Skeletal muscle satellite cell (primary cell): ENCODE results near the gene ANK3.
A peak's percentile ranks its signal among the peaks of the same experiment; 100 is the strongest.

Experiments
- H3K27me3 ChIP-seq: 2 replicates; pipeline ENCODE4 v1.7.0; 2013; ENCODE audit warnings: low read length; ENCODE audit not compliant: control insufficient read depth, insufficient read depth
- H3K36me3 ChIP-seq: 2 replicates; pipeline ENCODE4 v1.7.0; 2013; ENCODE audit warnings: mild to moderate bottlenecking, control low read depth, low read length; ENCODE audit not compliant: insufficient read depth
- H3K4me1 ChIP-seq: 2 replicates; pipeline ENCODE4 v1.7.0; 2013; ENCODE audit warnings: low read length; ENCODE audit not compliant: control insufficient read depth, insufficient read depth
- H3K4me2 ChIP-seq: 2 replicates; pipeline ENCODE4 v1.7.0; 2013; ENCODE audit warnings: mild to moderate bottlenecking, low read length
- H3K4me3 ChIP-seq: 2 replicates; pipeline ENCODE4 v1.7.0; 2013; ENCODE audit warnings: low read length
- H3K9ac ChIP-seq: 2 replicates; pipeline ENCODE4 v1.7.0; 2013; ENCODE audit warnings: mild to moderate bottlenecking, low read depth, low read length, moderate library complexity
- H3K9me3 ChIP-seq: replicated peaks from 2 replicates; pipeline ENCODE4 v1.7.0; 2013; ENCODE audit warnings: mild to moderate bottlenecking, control low read depth, low read length

ANK3 gene

GRCh38 chr10:60006062-60006461, 383.6 kb downstream of the ANK3 start:
- no peaks in the 10 kb centered on the region for H3K36me3 ChIP-seq

GRCh38 chr10:60003651-60004523, 385.8 kb downstream of the ANK3 start:
- Histone ChIP-seq H3K9ac (no peak overlapping the region), H3K4me1 (no peaks in the 10 kb centered on the region), H3K9me3 (no peaks in the 10 kb centered on the region), H3K4me3 (no peak overlapping the region), H3K36me3 (no peaks in the 10 kb centered on the region), H3K27me3 (no peaks in the 10 kb centered on the region), H3K4me2 (no peak overlapping the region)

More at GRCh38 chr10:60006062-60006461, 383.6 kb downstream of the ANK3 start:
- Histone ChIP-seq H3K27me3 (no peaks in the 10 kb centered on the region), H3K4me2 (no peak overlapping the region), H3K4me1 (no peaks in the 10 kb centered on the region), H3K4me3 (no peak overlapping the region), H3K9me3 (no peaks in the 10 kb centered on the region), H3K9ac (no peak overlapping the region)

GRCh38 chr10:60000747-60001146, 388.9 kb downstream of the ANK3 start:
- Histone ChIP-seq H3K4me3 (no peak overlapping the region), H3K9ac (no peak overlapping the region), H3K36me3 (no peaks in the 10 kb centered on the region), H3K9me3 (no peaks in the 10 kb centered on the region), H3K4me1 (no peaks in the 10 kb centered on the region), H3K4me2 (no peak overlapping the region), H3K27me3 (no peaks in the 10 kb centered on the region)

GRCh38 chr10:59997827-59998525, 391.7 kb downstream of the ANK3 start:
- H3K27me3 ChIP-seq, result no peaks in the 10 kb centered on the region
- no peak overlapping the region for H3K4me2 ChIP-seq
- H3K9ac ChIP-seq, result no peak overlapping the region
- peaks cover 5% of the 10 kb centered on the region for H3K4me1 ChIP-seq
- H3K9me3 ChIP-seq, result no peaks in the 10 kb centered on the region
- no peaks in the 10 kb centered on the region for H3K36me3 ChIP-seq
- no peak overlapping the region for H3K4me3 ChIP-seq

- Histone ChIP-seq H3K4me3 (no peak overlapping the region), H3K4me2 (no peak overlapping the region), H3K9me3 (no peaks in the 10 kb centered on the region), H3K9ac (no peak overlapping the region), H3K4me1 (peaks cover 18% of the 10 kb centered on the region), H3K27me3 (no peaks in the 10 kb centered on the region), H3K36me3 (no peaks in the 10 kb centered on the region)
Measured at GRCh38 chr10:59995862-59996261, 393.8 kb downstream of the ANK3 start.

- Histone ChIP-seq H3K9me3 (no peaks in the 10 kb centered on the region), H3K27me3 (no peaks in the 10 kb centered on the region), H3K4me3 (no peak overlapping the region), H3K9ac (no peak overlapping the region), H3K4me1 (peaks cover 18% of the 10 kb centered on the region), H3K36me3 (no peaks in the 10 kb centered on the region), H3K4me2 (no peak overlapping the region)
Measured at GRCh38 chr10:59993931-59994330, 395.7 kb downstream of the ANK3 start.

- peak overlapping the region; percentile 39 for H3K4me2 ChIP-seq
- H3K4me1 ChIP-seq, result peaks cover 18% of the 10 kb centered on the region
- H3K27me3 ChIP-seq, result no peaks in the 10 kb centered on the region
- no peak overlapping the region for H3K4me3 ChIP-seq
- no peak overlapping the region for H3K9ac ChIP-seq
- H3K9me3 ChIP-seq, result no peaks in the 10 kb centered on the region
- H3K36me3 ChIP-seq, result no peaks in the 10 kb centered on the region
Measured at GRCh38 chr10:59991661-59992060, 398.0 kb downstream of the ANK3 start.

GRCh38 chr10:59991117-59991516, 398.6 kb downstream of the ANK3 start:
- Histone ChIP-seq H3K27me3 (no peaks in the 10 kb centered on the region), H3K9me3 (no peaks in the 10 kb centered on the region), H3K36me3 (no peaks in the 10 kb centered on the region), H3K9ac (no peak overlapping the region), H3K4me3 (no peak overlapping the region), H3K4me2 (no peak overlapping the region), H3K4me1 (peaks cover 18% of the 10 kb centered on the region)

GRCh38 chr10:59985639-59986038, 404.0 kb downstream of the ANK3 start:
- Histone ChIP-seq H3K27me3 (no peaks in the 10 kb centered on the region), H3K36me3 (no peaks in the 10 kb centered on the region), H3K4me1 (no peaks in the 10 kb centered on the region), H3K9me3 (no peaks in the 10 kb centered on the region), H3K9ac (no peak overlapping the region), H3K4me2 (no peak overlapping the region), H3K4me3 (no peak overlapping the region)

GRCh38 chr10:59984415-59984814, 405.3 kb downstream of the ANK3 start:
- no peaks in the 10 kb centered on the region for H3K9me3 ChIP-seq
- no peaks in the 10 kb centered on the region for H3K36me3 ChIP-seq
- no peaks in the 10 kb centered on the region for H3K27me3 ChIP-seq
- H3K4me2 ChIP-seq, result no peak overlapping the region
- H3K4me3 ChIP-seq, result no peak overlapping the region
- H3K9ac ChIP-seq, result no peak overlapping the region
- no peaks in the 10 kb centered on the region for H3K4me1 ChIP-seq

GRCh38 chr10:59980356-59980755, 409.3 kb downstream of the ANK3 start:
- H3K9me3 ChIP-seq, result no peaks in the 10 kb centered on the region
- no peaks in the 10 kb centered on the region for H3K27me3 ChIP-seq
- no peak overlapping the region for H3K4me3 ChIP-seq
- no peaks in the 10 kb centered on the region for H3K4me1 ChIP-seq
- no peaks in the 10 kb centered on the region for H3K36me3 ChIP-seq
- H3K9ac ChIP-seq, result no peak overlapping the region
- H3K4me2 ChIP-seq, result no peak overlapping the region
